ENCODE measurements around the gene CEP192. TPM values are rescaled to one million over a fixed set of nuclear protein-coding genes. Genes with fewer than 3 reads are reported as not detected.
"Not testable (repeated sequence)": the region's sequence is repeated elsewhere in the genome, so short reads cannot be mapped to it uniquely, and the experiment has no call there.

Gene CEP192
- total RNA-seq, 1 donor from 2014 or later: 39.6 TPM

DNA sequence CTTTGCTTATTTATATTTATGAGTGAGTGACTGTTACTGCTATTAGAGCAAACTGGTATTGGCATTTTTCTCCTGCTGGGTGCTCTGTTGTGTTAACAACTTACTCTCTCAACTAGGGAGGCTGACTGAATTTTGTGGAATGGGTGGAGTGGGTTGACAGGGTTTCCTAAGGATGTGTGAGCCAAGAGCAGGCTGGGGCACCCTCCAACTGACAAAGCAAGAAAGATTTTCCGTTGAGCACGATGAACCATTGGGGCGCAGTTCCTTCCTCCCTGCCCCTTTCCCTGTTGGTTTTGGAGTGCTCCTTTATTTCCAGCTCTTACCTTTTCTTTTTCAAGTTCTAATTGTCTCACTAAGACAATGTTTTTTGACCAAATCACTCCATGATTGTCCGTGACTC is 23.0 kb upstream of the CEP192 start:
- Mint-ChIP-seq H3K36me3 (ENCODE audit: low read depth) (peaks cover 45% of the 10 kb centered on the region), H3K27ac (ENCODE audit: unreplicated experiment) (no peak overlapping the region), H3K9me3 (no peaks in the 10 kb centered on the region), H3K27me3 (ENCODE audit: low read depth) (no peaks in the 10 kb centered on the region), H3K4me1 (no peaks in the 10 kb centered on the region), H3K4me3 (no peak overlapping the region)
- no peak for TF ChIP-seq CTCF (conservative IDR thresholded peaks at IDR 0.05)
- DNase-seq (ENCODE audit: low read depth, low spot score): no peak

DNA sequence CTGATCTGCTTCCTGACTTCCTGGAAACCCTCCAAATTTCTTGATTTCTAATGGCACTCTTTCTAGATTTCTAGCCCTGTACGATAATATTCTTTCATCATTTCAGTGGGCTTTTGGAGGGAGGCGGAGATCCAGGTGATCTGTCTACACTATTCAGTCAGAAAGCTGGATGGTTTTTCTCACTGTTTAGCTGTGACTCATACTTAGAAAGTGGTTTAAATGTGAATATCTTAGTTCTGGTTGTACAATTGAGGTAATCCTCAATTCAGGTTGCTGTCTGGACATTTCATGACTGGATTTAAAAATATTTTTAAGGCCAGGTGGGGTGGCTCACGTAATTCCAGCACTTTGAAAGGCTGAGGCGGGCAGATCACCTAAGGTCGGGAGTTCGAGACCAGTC is 22.5 kb upstream of the CEP192 start:
- no peak for DNase-seq (ENCODE audit: low read depth, low spot score)
- Mint-ChIP-seq H3K9me3 (no peaks in the 10 kb centered on the region), H3K4me1 (no peaks in the 10 kb centered on the region), H3K4me3 (no peak overlapping the region), H3K27me3 (ENCODE audit: low read depth) (no peaks in the 10 kb centered on the region), H3K27ac (ENCODE audit: unreplicated experiment) (no peak overlapping the region), H3K36me3 (ENCODE audit: low read depth) (peaks cover 41% of the 10 kb centered on the region)
- TF ChIP-seq CTCF (conservative IDR thresholded peaks at IDR 0.05): no peak

GRCh38 chr18:12973562-12974213 is 17.5 kb upstream of the CEP192 start:
- Mint-ChIP-seq H3K4me1 (peaks cover 9% of the 10 kb centered on the region), H3K27ac (ENCODE audit: unreplicated experiment) (no peak overlapping the region), H3K4me3 (no peak overlapping the region), H3K36me3 (ENCODE audit: low read depth) (peaks cover 42% of the 10 kb centered on the region), H3K9me3 (peaks cover 5% of the 10 kb centered on the region), H3K27me3 (ENCODE audit: low read depth) (no peaks in the 10 kb centered on the region)
- no peak for DNase-seq (ENCODE audit: low read depth, low spot score)
- TF ChIP-seq CTCF (conservative IDR thresholded peaks at IDR 0.05): no peak

DNA sequence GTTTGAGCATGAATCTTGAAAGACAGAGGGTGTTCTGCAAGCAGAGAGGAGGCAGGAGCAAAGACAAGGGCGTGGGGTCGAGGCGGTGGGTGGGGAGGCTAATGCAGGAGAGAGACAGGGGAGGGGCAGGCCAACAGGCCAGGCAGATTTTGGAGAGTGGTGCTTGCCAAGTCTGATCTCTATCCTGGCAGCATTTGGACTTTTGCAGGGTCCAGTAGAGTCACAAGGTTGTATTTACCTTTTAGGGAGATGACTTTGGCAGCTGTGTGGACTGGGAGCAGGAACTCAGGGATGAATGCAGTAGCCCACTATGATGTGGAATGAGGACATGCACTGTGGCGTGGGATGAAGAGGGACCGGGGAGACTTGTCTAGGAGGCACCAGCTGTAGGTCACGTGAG is 15.7 kb upstream of the CEP192 start:
- Mint-ChIP-seq H3K36me3 (ENCODE audit: low read depth) (peaks cover 43% of the 10 kb centered on the region), H3K4me1 (peaks cover 9% of the 10 kb centered on the region), H3K9me3 (peaks cover 6% of the 10 kb centered on the region), H3K27me3 (ENCODE audit: low read depth) (no peaks in the 10 kb centered on the region), H3K27ac (ENCODE audit: unreplicated experiment) (no peak overlapping the region), H3K4me3 (no peak overlapping the region)
- no peak for DNase-seq (ENCODE audit: low read depth, low spot score)
- TF ChIP-seq CTCF (conservative IDR thresholded peaks at IDR 0.05): no peak

GRCh38 chr18:12976305-12976704 is 14.9 kb upstream of the CEP192 start:
- Mint-ChIP-seq H3K4me1 (peaks cover 9% of the 10 kb centered on the region), H3K27me3 (ENCODE audit: low read depth) (no peaks in the 10 kb centered on the region), H3K9me3 (peaks cover 6% of the 10 kb centered on the region), H3K4me3 (no peak overlapping the region), H3K36me3 (ENCODE audit: low read depth) (peaks cover 38% of the 10 kb centered on the region), H3K27ac (ENCODE audit: unreplicated experiment) (no peak overlapping the region)
- no peak for TF ChIP-seq CTCF (conservative IDR thresholded peaks at IDR 0.05)
- DNase-seq (ENCODE audit: low read depth, low spot score): no peak

- not testable (repeated sequence) for H3K9me3 Mint-ChIP-seq; H3K27ac Mint-ChIP-seq (ENCODE audit: unreplicated experiment); DNase-seq (ENCODE audit: low read depth, low spot score); H3K27me3 Mint-ChIP-seq (ENCODE audit: low read depth); H3K4me3 Mint-ChIP-seq; H3K4me1 Mint-ChIP-seq
- peaks cover 38% of the 10 kb centered on the region for H3K36me3 Mint-ChIP-seq (ENCODE audit: low read depth)
These were observed 11.1 kb upstream of the CEP192 start for GRCh38 chr18:12980065-12980464.

All from neural crest cell (in vitro differentiated cells).